SK-N-MC (cell line): ENCODE data around the gene MMP1.

Source experiments
- DNase-seq: peaks from one replicate; pipeline ENCODE4 v3.0.0-alpha.2; 2011; ENCODE audit warnings: low read depth, low spot score
- H3K27ac ChIP-seq: fragments of 200-600 bp; sonication (generic); 2 replicates; pipeline ENCODE4 v1.5.1; 2016; ENCODE audit warnings: mixed run types
- H3K36me3 ChIP-seq: fragments of 200-600 bp; sonication (generic); 2 replicates; pipeline ENCODE4 v1.6.1; 2017; ENCODE audit warnings: antibody characterized with exemption, low read length, mixed read lengths; ENCODE audit not compliant: insufficient read depth
- H3K4me3 ChIP-seq: fragments of 200-600 bp; sonication (generic); 2 replicates; pipeline ENCODE4 v1.5.1; 2016
- H3K9ac ChIP-seq: fragments of 200-600 bp; sonication (generic); 2 replicates; pipeline ENCODE4 v1.8.0; 2017; ENCODE audit warnings: mixed run types, mixed read lengths; ENCODE audit not compliant: insufficient read length
- H3K9me3 ChIP-seq: fragments of 200-600 bp; sonication (generic); 2 replicates; pipeline ENCODE4 v1.6.1; 2017; ENCODE audit warnings: low read depth, mild to moderate bottlenecking, antibody characterized with exemption, low read length, moderate library complexity, mixed read lengths
- EZH2 ChIP-seq: fragments of 200-600 bp; sonication (generic); IDR thresholded peaks from one replicate; pipeline ENCODE4 v1.6.1; 2017; ENCODE audit warnings: antibody characterized with exemption
- FOXP2 ChIP-seq: optimal IDR thresholded peaks from 2 replicates; pipeline ENCODE3; 2011; ENCODE audit warnings: mild to moderate bottlenecking, moderate library complexity; ENCODE audit not compliant: insufficient read depth; ENCODE audit errors: extremely low read length, control extremely low read depth
- POLR2AphosphoS5 ChIP-seq: IDR thresholded peaks from 2 replicates; pipeline ENCODE4 v1.6.1; 2012; ENCODE audit warnings: mild to moderate bottlenecking, low read depth, low read length, borderline replicate concordance

The MMP1 gene

DNA sequence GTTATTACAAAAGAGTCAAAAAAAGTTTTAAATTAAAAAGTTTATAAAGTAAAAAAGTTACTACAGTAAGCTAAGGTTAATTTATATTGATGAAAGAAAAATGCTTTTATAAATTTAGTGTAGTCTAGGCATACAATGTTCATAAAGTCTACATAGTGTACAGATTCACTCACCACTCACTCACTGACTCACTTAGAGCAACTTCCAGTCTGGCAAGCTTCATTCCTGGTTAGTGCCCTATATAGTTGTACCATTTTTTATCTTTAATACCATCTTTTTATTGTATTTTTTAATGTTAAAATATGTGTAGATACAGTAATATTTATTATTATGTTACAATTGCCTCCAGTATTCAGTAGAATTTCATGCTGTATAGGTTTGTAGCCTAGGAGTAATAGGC lies 14.9 kb downstream of the MMP1 start:
- Histone ChIP-seq H3K4me3 (no peak overlapping the region), H3K36me3 (no peaks in the 10 kb centered on the region), H3K27ac (no peak overlapping the region), H3K9me3 (no peaks in the 10 kb centered on the region), H3K9ac (no peak overlapping the region)
- TF ChIP-seq EZH2 (no peak), POLR2AphosphoS5 (no peak), FOXP2 (no peak)
- no peak for DNase-seq

DNA sequence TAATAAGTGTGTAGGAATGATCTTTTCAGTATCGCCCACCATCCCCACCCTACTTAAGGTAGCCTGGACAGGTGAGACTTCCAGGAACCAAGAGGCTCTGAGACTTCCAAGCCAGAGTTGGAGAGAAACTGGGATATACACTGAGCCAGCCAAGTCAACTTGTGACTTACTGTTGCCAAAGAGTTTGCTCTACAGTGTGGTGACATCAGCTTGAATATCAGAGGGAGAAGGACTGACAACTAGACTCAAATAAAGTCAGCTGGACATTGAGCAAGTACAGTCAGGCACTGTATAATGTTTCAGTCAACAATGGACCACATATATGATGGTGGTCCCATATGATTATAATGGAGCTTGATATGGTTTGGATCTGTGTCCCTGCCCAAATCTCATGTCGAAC lies 16.3 kb downstream of the MMP1 start:
- Histone ChIP-seq H3K27ac (no peak overlapping the region), H3K36me3 (no peaks in the 10 kb centered on the region), H3K9me3 (no peaks in the 10 kb centered on the region), H3K9ac (no peak overlapping the region), H3K4me3 (no peak overlapping the region)
- DNase-seq: no peak
- TF ChIP-seq EZH2: no peak
- no peak for TF ChIP-seq FOXP2
- no peak for TF ChIP-seq POLR2AphosphoS5

DNA sequence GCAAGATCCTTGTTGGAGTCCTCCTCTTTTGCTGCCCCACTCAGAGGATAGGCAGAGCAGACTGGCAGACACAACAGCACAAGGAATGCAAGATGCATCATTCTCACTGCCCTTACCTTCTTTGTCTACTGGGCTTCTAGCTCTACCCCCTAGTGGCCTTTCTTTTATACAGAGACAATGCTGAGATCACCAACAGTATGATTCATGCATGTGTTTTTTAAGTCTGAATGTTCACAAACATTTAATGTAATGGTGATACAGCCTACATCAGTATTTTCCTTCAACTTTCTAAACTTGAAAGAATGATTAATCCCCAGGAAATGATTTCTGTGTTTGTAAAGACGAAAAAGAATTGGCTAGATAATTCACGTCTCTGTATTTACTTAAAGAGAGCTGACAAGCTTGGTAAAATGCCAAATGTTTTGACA lies 17.5 kb downstream of the MMP1 start, which contains the start of gene MMP10:
Gene MMP10 (minus strand): TSS at position 138 of the 428 bp plus-strand sequence. CDS start 37 bp downstream, at position 101.
- Histone ChIP-seq H3K9me3 (no peaks in the 10 kb centered on the region), H3K4me3 (no peak within 1 kb of the TSS), H3K9ac (no peak within 1 kb of the TSS), H3K27ac (no peak within 1 kb of the TSS), H3K36me3 (no peaks in the 10 kb centered on the region)
- TF ChIP-seq POLR2AphosphoS5: no peak
- no peak for TF ChIP-seq FOXP2
- no peak for TF ChIP-seq EZH2
- no peak for DNase-seq

DNA sequence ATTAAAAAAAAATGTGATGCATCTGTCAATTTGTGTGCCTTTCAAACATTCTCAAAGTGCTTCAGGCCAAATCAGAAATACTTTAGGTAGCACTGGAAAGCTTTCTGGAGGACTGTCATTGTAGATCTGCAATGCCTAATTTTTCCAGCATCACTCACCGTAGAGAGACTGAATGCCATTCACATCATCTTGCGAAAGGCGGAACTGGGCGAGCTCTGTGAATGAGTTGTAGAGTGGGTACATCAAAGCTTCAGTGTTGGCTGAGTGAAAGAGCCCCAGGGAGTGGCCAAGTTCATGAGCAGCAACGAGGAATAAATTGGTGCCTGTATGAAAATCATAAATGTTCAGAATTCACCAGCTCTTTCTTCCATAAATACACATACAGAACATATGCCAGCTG lies 21.5 kb downstream of the MMP1 start:
- no peak for DNase-seq
- no peak overlapping the region for H3K27ac ChIP-seq
- H3K4me3 ChIP-seq: no peak overlapping the region
- no peaks in the 10 kb centered on the region for H3K9me3 ChIP-seq
- TF ChIP-seq POLR2AphosphoS5: no peak
- TF ChIP-seq EZH2: no peak
- TF ChIP-seq FOXP2: no peak
- H3K9ac ChIP-seq: no peak overlapping the region
- H3K36me3 ChIP-seq: no peaks in the 10 kb centered on the region

DNA sequence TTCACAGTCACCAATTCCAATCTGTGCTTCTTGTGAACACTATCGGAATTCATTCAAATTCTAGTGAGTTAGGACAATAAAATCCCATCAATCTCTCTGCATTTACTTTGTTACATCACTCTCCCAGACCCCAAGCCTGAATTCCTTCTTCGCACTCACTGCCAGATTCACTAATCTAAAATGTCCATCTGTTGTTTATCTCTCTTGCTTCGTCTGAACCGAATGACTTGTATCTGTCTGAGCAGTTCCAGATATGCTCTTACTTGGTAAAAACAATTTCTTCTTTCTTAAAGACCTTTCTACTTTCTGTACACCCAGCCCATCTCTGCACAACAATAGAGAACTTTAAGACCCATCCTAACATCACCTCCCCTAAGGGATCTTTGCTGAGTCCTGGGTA lies 24.6 kb downstream of the MMP1 start:
- Histone ChIP-seq H3K9me3 (no peaks in the 10 kb centered on the region), H3K27ac (no peak overlapping the region), H3K36me3 (no peaks in the 10 kb centered on the region), H3K9ac (no peak overlapping the region), H3K4me3 (no peak overlapping the region)
- no peak for DNase-seq
- TF ChIP-seq EZH2: no peak
- TF ChIP-seq FOXP2: no peak
- no peak for TF ChIP-seq POLR2AphosphoS5

DNA sequence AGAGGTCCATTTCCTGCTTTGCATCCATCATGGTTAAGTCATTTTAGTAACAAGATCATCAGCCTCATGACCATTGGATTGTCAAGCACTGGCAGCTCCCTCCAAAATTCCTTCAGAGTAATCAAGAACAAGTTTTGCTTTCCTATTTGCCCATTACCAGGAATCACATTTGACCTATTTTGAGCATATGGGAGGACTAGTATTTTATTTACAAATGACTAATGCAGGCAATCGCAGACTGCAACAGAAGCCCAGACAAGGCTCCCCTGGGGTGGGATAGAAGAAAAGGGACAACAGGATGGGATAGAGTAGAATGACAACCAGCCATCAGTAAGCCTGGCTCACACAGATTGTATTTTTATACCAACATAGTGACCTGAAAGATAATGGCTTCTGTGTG lies 26.6 kb downstream of the MMP1 start:
- Histone ChIP-seq H3K9ac (no peak overlapping the region), H3K27ac (no peak overlapping the region), H3K9me3 (no peaks in the 10 kb centered on the region), H3K36me3 (no peaks in the 10 kb centered on the region), H3K4me3 (no peak overlapping the region)
- TF ChIP-seq EZH2 (no peak), FOXP2 (no peak), POLR2AphosphoS5 (no peak)
- DNase-seq: no peak

DNA sequence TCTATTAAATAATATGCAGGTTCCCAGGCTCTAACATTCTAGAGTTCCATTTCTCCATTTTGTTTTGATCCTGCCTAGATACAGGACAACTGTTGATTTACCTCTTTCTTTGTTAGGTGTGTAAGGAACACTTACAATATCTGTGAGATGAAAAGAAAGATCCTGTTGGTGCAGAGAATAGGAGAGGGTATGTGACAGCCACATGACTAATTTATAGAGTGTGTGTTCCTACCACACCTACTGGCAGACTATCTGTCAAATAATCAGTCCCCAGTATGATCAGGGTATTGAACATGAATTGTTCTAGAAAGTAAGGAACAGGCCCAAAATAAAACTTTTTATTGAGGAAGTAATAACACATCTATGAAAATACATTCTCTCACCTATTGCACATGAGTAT lies 27.8 kb downstream of the MMP1 start:
- no peak overlapping the region for H3K9ac ChIP-seq
- H3K27ac ChIP-seq: no peak overlapping the region
- no peak overlapping the region for H3K4me3 ChIP-seq
- TF ChIP-seq FOXP2 (no peak), EZH2 (no peak), POLR2AphosphoS5 (no peak)
- no peaks in the 10 kb centered on the region for H3K9me3 ChIP-seq
- H3K36me3 ChIP-seq: no peaks in the 10 kb centered on the region
- DNase-seq: no peak

DNA sequence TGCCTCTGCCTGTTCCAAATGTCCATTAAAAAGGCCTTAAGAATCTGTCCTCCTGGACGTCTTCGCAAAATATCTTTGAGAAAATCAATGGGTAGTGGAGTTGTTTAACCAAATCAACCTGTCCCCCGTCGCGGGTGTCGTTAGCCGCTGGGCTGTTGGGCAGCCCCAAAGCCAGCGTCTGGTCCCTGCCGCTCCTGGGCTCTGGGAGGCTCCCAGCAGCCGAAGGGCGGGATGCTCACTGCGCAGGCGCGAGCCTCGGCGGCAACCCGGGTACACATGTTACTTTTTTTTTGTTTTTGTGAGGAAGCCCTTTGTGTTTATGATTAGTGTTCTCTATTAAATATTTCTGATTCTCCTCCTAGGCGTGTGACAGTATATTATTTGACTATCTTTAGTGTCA lies 30.2 kb downstream of the MMP1 start:
- TF ChIP-seq FOXP2 (no peak), EZH2 (no peak), POLR2AphosphoS5 (no peak)
- Histone ChIP-seq H3K9me3 (no peaks in the 10 kb centered on the region), H3K4me3 (no peak overlapping the region), H3K9ac (no peak overlapping the region), H3K27ac (no peak overlapping the region), H3K36me3 (no peaks in the 10 kb centered on the region)
- DNase-seq: no peak

DNA sequence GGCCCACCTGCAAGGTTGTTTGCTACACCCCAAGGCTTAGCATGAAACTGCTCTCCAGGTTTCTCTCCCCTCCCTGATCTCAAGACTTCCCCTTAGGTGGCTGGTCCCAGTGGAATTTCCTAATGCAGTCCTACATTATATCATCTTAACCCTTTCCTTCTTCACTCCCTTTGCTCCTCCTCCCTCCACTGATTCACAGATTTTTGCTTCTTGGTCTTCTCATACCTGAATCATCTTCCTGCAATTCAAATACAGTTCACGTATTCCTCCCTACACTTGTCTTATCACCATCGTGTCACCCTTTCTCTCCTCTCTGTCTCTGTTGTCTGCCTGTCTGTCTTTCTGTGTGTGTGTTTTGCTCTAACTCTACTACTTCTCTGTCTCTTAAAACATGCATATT lies 34.5 kb downstream of the MMP1 start:
- Histone ChIP-seq H3K9ac (no peak overlapping the region), H3K27ac (no peak overlapping the region), H3K36me3 (no peaks in the 10 kb centered on the region), H3K4me3 (no peak overlapping the region), H3K9me3 (no peaks in the 10 kb centered on the region)
- TF ChIP-seq POLR2AphosphoS5 (no peak), FOXP2 (no peak), EZH2 (no peak)
- no peak for DNase-seq
